ENCODE results near the gene NCAM1.

Gene NCAM1

DNA sequence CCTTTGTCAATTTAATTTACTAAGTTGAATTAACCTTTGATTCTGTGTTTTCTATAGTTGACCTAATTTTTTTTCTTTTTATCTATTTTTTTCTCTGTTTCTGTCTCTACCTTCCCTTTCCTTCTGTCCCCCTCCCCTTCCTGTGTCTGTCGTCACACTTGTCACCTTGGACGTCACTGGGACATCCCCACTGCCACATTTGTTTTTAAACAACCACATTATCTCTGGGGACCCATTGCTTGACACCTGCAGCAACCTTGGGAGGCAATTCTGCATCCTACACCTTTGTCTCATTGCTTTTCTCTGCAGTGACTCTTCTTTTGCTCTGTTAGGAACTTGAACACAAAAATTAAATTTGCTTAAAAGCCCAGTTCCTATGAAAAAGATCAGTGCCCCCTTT lies 301.4 kb downstream of the NCAM1 start:
- Histone ChIP-seq H3K27ac (no peak overlapping the region), H3K4me3 (no peak overlapping the region)

DNA sequence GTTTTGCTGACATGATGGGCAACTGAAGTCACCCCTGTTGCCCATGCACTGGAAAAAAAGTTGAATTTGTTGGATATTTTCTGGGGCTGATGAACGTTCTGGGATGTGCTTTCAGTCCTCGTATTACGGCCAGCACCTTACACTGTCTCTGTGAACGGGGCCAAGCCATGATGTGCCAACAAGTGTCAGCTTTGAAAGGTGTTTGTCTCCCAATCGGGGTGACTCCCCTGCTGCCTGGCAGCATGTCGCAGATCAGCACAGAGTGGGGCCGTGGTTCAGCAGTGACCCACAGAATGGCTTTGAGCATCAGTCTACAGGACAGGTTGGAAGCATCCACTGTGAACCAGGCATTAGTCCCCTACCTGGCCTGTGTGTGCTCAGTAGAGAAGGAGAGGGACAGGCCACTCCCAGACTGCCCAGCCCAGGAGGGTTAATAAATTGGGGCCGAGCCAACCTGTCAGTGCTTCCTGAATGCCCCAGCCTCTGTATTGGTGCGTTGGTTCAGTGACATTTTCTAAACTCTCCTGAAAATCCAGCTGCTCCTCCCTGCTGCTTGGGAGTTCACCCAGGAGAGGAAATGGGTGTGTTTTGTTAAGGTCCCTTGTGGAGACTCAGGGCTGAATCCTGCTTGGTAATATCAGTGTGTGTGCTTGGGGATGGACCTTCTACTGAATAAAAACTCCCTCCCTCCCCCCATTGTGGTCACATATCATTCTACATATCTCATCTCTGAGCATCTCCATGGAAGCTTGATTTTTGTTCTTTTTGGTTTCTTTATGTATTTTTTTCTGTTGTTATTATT lies 302.4 kb downstream of the NCAM1 start:
- no peak overlapping the region for H3K27ac ChIP-seq
- no peak overlapping the region for H3K4me3 ChIP-seq

DNA sequence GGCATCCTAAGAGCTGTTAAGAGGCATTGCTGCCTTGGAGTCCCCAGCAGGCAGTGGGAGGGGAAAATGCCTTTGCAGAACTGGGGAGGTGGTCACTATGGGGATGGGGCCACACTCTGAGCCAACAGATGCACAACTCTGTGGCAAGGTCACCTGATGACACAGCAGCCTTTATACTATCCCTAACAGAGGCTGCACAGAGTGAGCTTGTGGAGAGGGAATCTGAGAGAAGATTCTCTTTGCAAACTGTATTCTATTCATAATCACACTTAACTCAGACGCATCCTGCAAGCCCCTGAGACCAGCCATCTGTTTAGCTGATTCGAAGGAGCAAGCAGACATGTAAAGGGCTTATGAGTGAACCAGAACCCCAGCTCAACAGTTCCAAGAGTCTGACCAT lies 304.1 kb downstream of the NCAM1 start:
- H3K27ac ChIP-seq = no peak overlapping the region
- no peak overlapping the region for H3K4me3 ChIP-seq

DNA sequence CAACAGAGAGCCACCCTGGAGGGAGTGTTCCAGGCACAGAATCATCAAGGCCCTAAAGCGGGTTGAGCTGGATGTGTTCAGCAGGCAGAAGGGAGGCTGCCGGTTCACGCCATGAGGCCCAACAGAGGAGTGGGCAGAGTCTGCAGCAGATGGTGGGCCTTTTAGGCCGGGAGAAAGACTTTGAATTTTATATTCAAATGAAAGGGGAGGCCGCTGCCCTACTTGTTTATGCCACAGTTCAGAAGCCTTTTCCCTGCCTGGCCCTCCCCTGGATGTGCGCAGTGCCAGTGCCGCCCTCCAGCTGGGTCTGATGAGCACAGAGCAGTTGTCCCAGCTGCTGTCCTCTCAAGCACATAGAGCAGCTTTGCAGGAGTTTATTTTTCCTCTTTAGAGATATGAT lies 306.3 kb downstream of the NCAM1 start:
- Histone ChIP-seq H3K27ac (no peak overlapping the region), H3K4me3 (no peak overlapping the region)

DNA sequence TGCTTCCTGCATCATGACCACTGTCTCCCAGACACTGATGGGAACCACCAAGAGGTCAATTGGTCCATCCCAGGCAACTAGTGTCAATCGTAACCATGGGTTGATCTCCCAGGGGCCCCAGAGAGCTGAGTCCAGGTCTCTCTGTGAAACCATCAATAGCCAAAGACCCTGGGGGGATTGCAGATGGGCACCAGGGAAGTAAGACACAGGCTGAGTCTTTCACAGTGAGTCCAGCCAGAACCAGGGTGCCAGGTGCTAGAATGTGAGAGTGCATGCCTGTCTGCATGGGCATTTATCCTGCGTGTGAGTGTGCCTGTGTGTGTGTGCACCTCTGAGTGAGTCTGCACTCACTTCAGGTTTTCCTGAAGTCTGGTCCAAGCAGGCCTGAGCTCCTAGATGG lies 307.9 kb downstream of the NCAM1 start:
- Histone ChIP-seq H3K4me3 (no peak overlapping the region), H3K27ac (no peak overlapping the region)

DNA sequence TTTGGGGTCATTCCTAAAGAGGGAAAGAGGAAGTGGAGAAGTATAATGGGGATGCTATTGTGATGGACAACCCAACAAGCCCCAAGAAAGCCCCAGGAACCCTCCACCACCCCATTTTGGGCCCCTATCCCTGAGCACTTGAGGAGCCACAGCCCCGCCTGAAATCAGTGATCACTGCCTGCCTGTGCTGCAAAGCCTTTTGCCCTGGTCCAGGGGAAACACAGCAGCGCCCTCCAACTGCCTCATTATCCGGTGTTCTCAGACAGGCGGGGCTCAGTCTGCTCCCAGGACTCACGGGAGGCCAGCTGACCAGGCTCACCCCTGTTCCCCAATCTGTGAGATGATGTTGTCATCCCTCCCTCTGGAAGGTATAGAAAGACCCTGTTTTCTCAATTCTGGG lies 308.4 kb downstream of the NCAM1 start:
- Histone ChIP-seq H3K4me3 (no peak overlapping the region), H3K27ac (no peak overlapping the region)

DNA sequence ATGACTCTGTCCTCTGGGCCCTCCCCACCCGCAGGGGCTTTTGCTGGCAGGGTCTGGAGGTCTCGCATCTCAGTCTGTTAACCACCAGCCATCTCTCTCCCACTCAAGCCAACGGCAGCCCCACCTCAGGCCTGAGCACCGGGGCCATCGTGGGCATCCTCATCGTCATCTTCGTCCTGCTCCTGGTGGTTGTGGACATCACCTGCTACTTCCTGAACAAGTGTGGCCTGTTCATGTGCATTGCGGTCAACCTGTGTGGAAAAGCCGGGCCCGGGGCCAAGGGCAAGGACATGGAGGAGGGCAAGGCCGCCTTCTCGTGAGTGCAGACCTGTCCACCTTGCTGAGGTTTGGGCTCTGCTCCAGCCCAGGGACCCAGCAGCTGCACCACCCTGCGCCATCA lies 308.9 kb downstream of the NCAM1 start:
- no peak overlapping the region for H3K4me3 ChIP-seq
- H3K27ac ChIP-seq = no peak overlapping the region

DNA sequence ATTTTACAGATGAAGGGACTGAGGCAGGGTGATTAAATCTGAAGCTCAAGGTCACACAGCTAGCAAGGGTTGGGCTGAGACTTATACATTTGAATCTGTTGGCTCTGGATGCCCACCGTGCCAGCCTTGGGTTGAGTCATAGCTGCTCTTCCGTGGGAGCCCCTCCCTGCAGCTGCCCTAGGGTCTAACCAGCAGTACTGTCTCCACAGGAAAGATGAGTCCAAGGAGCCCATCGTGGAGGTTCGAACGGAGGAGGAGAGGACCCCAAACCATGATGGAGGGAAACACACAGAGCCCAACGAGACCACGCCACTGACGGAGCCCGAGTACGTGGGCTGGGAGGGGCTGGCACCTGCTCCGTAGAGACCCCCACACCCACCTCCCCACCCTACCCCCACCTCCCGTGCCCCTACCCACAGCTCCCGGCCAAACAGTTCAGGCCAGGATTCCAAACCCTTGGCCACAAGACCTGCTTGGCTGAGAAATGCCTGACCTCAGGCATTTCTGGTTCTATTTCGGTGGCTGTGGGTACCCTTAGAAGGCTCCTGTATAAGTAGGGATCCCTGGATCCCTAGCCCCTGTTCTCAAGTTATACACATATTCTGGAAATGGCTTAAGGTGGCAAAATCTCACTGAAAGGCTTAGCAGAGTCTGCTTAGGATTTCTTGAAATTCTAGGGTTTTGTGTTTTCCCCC lies 310.5 kb downstream of the NCAM1 start:
- H3K4me3 ChIP-seq = no peak overlapping the region
- no peak overlapping the region for H3K27ac ChIP-seq

DNA sequence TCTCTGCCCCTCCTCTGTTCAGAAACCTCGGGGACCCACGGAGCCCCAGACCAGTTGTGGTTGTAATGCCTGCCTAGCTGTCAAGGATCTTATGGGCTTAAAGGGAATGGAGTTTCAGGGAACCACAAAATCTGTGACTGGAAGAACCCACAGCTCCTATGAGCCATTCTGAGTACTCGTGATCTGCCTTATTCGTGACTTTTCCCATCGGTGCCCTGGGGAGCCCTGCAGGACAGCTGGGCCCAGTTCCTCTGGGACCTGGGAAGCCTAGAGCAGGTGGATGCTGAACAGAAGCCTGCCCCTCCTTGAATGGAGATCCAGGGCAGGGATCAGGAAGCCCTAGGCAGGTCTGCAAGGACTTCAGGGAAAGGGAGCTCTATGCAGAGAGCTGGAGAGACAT lies 311.1 kb downstream of the NCAM1 start:
- H3K27ac ChIP-seq = no peak overlapping the region
- H3K4me3 ChIP-seq = no peak overlapping the region

DNA sequence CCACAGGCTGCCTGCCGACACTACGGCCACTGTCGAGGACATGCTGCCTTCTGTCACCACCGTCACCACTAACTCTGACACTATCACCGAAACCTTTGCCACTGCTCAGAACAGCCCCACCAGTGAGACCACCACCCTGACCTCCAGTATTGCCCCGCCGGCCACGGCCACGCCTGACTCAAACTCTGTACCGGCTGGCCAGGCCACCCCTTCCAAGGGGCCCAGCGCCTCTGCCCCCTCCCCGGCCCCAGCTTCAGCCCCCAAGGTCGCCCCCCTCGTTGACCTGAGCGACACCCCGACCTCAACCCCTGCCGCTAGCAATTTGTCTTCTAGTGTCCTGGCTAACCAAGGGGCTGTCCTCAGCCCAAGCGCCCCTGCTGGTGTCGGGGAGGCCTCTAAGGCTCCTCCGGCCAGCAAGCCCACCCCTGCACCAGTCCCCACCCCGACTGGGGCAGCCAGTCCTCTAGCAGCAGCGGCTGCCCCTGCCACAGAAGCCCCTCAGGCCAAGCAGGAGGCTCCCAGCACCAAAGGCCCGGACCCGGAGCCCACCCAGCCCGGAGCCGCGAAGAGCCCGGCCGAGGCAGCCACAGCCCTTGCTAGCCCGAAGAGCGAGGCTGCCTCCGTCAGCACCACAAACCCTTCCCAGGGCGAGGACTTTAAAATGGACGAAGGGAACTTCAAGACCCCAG lies 311.9 kb downstream of the NCAM1 start:
- Histone ChIP-seq H3K4me3 (no peak overlapping the region), H3K27ac (no peak overlapping the region)

DNA sequence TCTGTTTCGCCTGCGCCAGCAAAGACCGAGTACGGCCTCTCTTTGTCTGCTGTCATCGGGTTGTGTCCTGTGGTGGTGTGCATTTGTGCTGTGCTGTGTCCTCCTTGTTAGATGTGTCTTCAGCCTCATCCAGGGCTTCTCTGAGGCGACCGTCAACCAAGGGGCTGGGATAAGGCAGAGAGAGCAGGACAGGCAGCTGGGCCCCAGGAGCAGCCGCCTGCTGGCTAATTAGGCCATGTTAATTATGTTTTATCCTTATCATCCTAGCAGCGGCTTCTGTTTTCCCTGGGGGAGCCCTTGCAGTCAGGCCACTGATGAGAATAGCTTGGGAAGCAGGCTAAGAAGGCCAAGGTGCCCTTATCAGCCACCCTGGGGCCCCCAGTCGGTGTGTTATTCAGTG lies 312.5 kb downstream of the NCAM1 start:
- H3K4me3 ChIP-seq = no peak overlapping the region
- H3K27ac ChIP-seq = no peak overlapping the region

DNA sequence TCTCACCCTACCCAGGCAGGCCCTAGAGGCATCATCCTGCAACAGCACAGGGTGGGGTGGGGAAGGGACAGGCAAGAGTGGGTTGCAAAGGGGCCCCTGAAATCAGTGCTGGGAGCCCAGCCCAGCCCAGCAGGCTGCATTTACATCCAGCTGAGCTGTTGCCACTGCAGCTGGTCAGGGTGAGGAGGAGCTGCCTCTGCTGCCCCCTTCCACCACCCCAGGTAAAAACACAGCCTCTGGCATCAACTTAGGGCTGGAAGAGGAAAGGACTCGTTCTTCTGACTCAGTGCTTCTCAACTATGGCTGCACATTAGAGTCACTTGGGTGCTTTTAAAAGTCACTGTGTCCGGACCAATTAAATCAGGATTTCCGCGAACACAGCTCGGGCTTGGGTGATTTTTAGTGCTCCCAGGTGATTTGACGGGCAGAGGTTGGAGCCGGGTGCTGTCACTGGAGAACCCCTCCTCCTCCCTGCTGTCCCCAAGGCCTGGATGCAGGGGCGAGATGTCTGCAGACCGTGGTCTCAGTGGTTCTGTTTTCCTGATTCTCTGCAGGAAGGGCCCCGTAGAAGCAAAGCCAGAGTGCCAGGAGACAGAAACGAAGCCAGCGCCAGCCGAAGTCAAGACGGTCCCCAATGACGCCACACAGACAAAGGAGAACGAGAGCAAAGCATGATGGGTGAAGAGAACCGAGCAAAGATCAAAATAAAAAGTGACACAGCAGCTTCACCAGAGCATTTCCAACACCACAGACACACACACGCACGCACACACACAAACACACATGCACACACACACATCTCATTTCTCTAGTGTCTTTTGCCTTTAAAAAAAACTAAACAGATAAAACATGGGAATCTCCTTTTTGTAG lies 313.7 kb downstream of the NCAM1 start:
- no peak overlapping the region for H3K27ac ChIP-seq
- no peak overlapping the region for H3K4me3 ChIP-seq

DNA sequence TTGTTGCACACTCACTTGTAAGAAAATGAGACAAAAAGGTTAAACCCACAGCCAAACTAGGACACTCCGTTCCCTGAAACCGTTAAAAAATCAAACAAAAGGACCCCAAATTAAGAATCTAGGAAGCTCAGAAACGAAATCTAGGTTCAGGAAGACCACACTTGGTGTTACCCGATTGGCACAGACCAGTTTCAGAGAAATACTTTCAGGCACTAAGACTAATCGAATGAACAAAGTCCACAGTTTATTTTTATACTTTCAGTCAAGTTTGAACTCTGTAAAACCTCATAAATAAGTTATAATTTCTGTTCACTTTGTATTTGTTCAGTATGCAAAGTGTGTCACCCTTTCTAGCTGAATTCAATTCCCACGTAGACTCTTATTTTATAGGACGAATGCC lies 314.4 kb downstream of the NCAM1 start:
- H3K4me3 ChIP-seq = no peak overlapping the region
- no peak overlapping the region for H3K27ac ChIP-seq

DNA sequence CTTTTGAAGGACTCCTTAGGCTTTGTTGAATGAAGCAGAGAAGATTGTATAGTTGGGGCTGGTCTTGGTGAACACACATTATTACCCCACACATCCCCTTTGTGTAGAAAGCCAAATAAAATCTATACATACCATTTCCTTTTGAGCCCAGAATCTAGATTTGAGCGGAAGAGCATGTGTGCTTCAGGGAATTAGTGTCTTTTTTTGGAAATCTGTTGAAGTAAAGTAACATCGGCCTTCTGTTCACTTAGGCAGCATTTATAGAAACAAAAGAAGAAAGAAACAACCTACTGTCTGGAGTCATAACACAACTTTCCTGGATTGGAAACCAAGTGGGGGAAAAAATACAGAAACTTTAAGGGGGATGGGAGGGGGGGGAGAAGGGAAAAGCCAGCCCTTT lies 315.2 kb downstream of the NCAM1 start:
- Histone ChIP-seq H3K27ac (no peak overlapping the region), H3K4me3 (no peak overlapping the region)

DNA sequence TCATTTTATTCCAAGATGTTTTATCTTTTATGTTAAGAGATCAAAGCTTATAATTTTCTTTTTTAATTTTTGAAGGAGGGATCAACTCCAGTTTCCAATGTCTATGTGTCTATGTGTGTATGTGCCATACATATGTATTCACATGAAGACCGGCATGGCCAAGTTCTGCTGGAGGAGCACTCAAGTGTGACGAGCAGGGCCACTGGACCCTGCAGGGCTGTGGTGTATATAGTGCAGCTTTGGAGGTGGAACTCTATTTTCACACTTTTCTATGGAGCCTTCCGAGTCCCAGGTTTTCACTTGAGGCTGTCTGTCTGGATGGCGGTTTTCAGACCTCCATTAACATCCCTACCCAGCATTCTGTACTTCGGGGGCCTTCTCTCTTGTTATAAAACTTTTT lies 316.7 kb downstream of the NCAM1 start:
- Histone ChIP-seq H3K4me3 (no peak overlapping the region), H3K27ac (no peak overlapping the region)

DNA sequence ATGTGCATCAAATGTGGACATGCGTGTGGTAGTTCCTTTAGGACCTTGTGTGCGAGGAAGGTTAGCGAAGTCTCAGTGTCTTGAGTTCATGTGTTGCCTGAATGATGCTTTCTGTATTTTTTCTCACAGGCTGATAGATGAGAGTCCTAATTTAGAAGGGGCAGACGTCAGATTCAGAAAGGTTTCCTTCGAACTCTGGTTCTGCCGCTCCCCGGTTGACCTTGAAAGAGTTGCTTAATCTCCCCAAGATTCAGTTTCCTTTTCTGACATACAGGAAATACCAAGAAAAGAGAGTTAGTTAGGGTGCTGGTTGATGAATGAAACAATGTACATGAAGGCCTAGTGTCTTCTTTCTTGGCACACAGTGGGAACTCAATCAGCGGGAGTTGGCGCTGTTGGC lies 317.3 kb downstream of the NCAM1 start:
- H3K27ac ChIP-seq = no peak overlapping the region
- H3K4me3 ChIP-seq = no peak overlapping the region

DNA sequence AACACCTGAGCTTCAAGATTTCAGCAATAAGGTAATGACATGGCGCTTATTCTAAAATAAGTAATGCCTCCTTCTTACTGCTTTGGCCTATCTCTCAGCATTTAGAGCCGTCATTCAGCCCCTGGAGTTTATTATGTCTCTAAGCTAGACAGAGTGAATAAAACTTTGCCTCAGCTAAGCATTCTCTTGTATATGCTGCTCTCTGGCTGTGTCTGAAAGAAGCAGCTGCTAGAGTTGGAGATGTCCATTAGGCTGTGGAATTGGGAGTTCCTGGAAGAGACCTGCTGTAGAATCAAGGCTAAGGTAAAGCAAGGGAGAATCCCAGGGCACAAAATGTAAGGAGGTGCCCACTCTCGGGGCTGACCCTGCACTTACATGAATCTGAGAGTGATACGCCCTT lies 317.7 kb downstream of the NCAM1 start:
- Histone ChIP-seq H3K4me3 (no peak overlapping the region), H3K27ac (no peak overlapping the region)

DNA sequence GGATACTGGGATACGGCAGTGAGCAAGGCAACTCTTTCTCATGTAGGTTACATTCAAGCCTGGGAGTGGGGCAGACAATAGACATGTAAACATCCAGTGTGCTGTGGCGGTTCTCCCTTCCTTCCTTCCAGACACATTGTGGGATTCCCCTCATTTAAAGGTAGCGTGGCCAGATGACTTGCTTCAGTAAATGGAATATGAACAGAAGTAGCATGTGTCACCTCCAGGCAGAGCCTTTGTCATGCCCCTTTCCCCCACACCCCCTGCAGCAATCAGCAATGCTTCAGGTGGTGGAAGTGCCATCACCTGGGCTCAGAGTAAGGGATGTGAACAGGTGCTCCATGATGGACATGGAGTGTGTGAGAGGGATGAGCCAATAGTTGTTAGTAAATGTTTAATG lies 318.4 kb downstream of the NCAM1 start:
- H3K4me3 ChIP-seq = no peak overlapping the region
- H3K27ac ChIP-seq = no peak overlapping the region

DNA sequence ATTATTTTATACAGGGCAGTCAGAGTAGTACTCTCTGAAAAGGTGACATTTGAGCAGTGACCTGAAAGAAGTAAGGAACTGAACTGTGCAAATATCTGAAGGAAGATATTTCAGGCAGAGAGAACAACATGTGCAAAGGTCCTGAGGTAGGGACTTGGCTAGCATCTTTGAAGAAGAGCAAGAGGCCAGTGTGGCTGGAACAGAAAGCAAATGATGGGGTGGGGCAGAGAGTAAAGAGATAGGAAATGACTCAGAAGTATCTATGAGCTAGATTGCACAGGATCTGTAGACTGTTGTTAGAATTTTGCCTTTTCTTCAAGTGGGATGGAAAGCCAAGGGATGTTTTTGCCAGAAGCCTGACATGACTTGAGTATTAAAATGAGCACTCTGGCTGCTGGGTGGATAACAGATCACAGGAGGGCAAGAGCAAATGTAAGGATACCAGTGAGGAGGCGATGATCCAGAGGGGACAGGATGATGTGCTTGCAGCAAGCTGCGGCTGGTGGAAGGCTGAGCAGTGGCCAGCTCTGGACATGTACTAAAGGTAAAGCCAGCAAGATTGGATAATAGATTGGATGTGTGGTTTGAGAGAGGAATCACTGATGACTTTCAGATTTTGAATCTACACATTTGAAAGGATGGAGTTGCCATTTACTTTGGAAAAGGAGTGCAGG lies 320.0 kb downstream of the NCAM1 start:
- Histone ChIP-seq H3K27ac (no peak overlapping the region), H3K4me3 (no peak overlapping the region)
